Stomach (tissue), 9 donors: ENCODE measurements around the gene SIGLEC6. TPM values are rescaled to one million over a fixed set of nuclear protein-coding genes. Genes with fewer than 3 reads are reported as not detected.

Source experiments
- DNase-seq, 2 donors: peaks; one replicate each; pipeline versions ENCODE4 v3.0.0 to v3.0.0-alpha.2; 2013 to 2019
- H3K27ac ChIP-seq, 5 donors: fragments of 200-600 bp in 4 of 5; sonication (generic) in 4 of 5; one replicate each; pipeline ENCODE4 v1.5.1; 2013 to 2019; ENCODE audit warnings: mild to moderate bottlenecking in 1 of 5, moderate library complexity in 1 of 5
- H3K27me3 ChIP-seq, 3 donors: fragments of 200-600 bp; sonication (generic); one replicate each; pipeline ENCODE4 v1.5.1; 2017 to 2019; ENCODE audit warnings: mixed run types in 1 of 3
- H3K36me3 ChIP-seq, 4 donors: fragments of 200-600 bp; sonication (generic); 1 replicate in 3 of 4; 2 replicates in 1 of 4; pipeline ENCODE4 v1.5.1; 2016 to 2019
- H3K4me1 ChIP-seq, 4 donors: fragments of 200-600 bp; sonication (generic); one replicate each; pipeline ENCODE4 v1.5.1; 2016 to 2019
- H3K4me3 ChIP-seq, 4 donors: fragments of 200-600 bp; sonication (generic) in 3 of 4; one replicate each; pipeline ENCODE4 v1.5.1; 2016 to 2019; ENCODE audit warnings: mild to moderate bottlenecking in 1 of 4
- H3K9me3 ChIP-seq, 4 donors: fragments of 200-600 bp; sonication (generic); one replicate each; pipeline ENCODE4 v1.5.1; 2016 to 2019
- EP300 ChIP-seq: sonication (generic); formaldehyde crosslinking; IDR thresholded peaks from one replicate; pipeline ENCODE4 v1.6.1; 2017; ENCODE audit warnings: antibody characterized with exemption
- POLR2A ChIP-seq, 4 donors: fragments of 450-650 bp; IDR thresholded peaks; one replicate each; pipeline ENCODE4 v1.6.1; 2016; ENCODE audit warnings: antibody characterized with exemption in 4 of 4, control low read depth in 2 of 4, mild to moderate bottlenecking in 1 of 4, moderate library complexity in 1 of 4
- POLR2AphosphoS5 ChIP-seq, 3 donors: sonication (generic); formaldehyde crosslinking; IDR thresholded peaks; one replicate each; pipeline ENCODE4 v1.6.1; 2016; ENCODE audit warnings: antibody characterized with exemption in 3 of 3
- WGBS, 5 donors: extraction: QIAGEN DNeasy Blood & Tissue Kit in 3 of 5; methylation state at CpG; one replicate each; pipeline versions ENCODE4 v1.1.5 to v1.1.7; 2013 to 2018; 5-methylcytosine and 5-hydroxymethylcytosine counted together
- intact Hi-C: fragments of 100-400 bp; cut with DNase I; formaldehyde crosslinking; loops from one replicate; pipeline ENCODE4 v1.15.1; 2023; ENCODE audit warnings: low total_unique reads
- polyA plus RNA-seq, 3 donors: library from polyadenylated mRNA; stranded (reverse); fragments of 200-250 nt; gene quantifications; one replicate each; pipeline ENCODE4 v1.2.3, GENCODE V29; 2013
- total RNA-seq, 5 donors: library from RNA; depleted of rRNA; stranded (reverse); fragments of >200 nt; gene quantifications; one replicate each; pipeline versions ENCODE4 v1.1.0 to v1.2.3, GENCODE V29; 2014 to 2016
- TF ChIP-seq, protein P1 (sequence below), 7 experiments: fragments of 450-650 bp in 4 of 7; fragments of 200-600 bp in 3 of 7; sonication (generic) in 3 of 7; IDR thresholded peaks; one replicate each; pipeline ENCODE4 v1.5.1; 2016 to 2019; ENCODE audit warnings: antibody characterized with exemption in 7 of 7, control low read depth in 2 of 7, mild to moderate bottlenecking in 1 of 7
- donor health status: healthy with polysubstance abuse.
- donor health status: Bipolar disorder and iron deficiency.
- donor health status: healthy.

Gene SIGLEC6
- total and polyA plus RNA-seq, 8 donors: 0.50 to 7.1 (median 2.4) TPM; not detected in 5

DNA sequence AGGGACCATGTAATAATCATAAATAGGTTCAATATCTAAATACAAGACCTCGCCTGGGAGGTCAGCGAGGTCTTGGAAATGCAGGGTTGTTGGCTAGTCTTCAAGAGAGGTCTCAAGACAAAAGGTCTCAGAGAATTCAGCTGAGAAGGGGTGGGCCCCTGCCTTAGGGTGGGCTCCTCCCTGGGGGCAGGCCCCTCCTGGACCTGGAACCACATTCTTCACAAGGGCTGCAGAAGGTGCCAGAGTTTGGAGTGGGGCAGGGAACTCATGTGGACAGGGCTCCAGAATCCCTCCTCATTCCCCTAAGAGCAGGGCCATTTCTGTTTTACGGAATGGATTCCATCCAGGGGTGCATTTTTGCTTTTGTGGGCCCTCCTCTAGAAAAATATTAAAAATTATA, 43.0 kb downstream of the SIGLEC6 start:
- DNase-seq: no peak
- Histone ChIP-seq H3K27ac (no peak overlapping the region), H3K4me3 (no peak overlapping the region), H3K9me3 (no peaks in the 10 kb centered on the region), H3K36me3 (no peaks in the 10 kb centered on the region), H3K27me3 (peaks cover 0 to 35% (median 6%) of the 10 kb centered on the region in 3 donors), H3K4me1 (no peaks in the 10 kb centered on the region)
- 61 to 84% (median 73%) methylated on average over 3 of the region's 3 CpGs for WGBS, 5 donors
- no peak for TF ChIP-seq POLR2AphosphoS5 (IDR thresholded peaks at IDR 0.05)
- TF ChIP-seq, protein P1, sequence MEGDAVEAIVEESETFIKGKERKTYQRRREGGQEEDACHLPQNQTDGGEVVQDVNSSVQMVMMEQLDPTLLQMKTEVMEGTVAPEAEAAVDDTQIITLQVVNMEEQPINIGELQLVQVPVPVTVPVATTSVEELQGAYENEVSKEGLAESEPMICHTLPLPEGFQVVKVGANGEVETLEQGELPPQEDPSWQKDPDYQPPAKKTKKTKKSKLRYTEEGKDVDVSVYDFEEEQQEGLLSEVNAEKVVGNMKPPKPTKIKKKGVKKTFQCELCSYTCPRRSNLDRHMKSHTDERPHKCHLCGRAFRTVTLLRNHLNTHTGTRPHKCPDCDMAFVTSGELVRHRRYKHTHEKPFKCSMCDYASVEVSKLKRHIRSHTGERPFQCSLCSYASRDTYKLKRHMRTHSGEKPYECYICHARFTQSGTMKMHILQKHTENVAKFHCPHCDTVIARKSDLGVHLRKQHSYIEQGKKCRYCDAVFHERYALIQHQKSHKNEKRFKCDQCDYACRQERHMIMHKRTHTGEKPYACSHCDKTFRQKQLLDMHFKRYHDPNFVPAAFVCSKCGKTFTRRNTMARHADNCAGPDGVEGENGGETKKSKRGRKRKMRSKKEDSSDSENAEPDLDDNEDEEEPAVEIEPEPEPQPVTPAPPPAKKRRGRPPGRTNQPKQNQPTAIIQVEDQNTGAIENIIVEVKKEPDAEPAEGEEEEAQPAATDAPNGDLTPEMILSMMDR (IDR thresholded peaks at IDR 0.05): no peak
- no peak for TF ChIP-seq EP300
- no peak for TF ChIP-seq POLR2A (IDR thresholded peaks at IDR 0.05)
- intact Hi-C loops: no loop called here

DNA sequence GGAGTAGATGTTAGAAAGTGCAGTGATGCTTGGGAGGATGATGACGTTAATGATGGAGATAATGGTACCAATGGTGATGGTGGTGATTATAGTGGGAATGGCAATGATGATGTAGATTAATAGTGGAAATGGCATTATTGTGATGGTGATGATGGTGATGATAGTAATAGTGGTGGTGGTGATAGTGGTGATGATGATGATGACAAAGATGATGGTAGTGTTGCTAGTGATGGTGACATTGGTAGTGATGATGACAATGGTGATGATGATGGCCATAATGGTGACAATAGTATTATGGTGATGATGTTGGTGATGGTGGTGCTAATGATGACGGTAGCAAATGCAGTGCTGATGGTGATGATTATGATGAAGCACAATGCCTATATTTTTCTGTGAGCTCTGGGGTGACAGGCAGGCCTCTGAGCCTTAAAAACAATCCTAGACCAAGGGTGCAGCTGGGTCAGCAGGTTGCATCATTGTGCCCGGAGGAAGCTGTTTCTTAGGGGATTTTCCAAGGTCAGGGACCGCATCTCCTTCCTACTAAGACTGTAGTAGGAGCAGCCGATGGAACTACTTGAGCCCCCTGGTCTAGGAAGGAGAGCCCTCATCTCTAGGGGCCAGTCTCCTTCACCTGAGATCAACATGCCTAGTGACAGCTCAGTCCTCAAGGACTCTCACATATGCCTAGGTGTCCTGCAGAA, 45.4 kb downstream of the SIGLEC6 start:
- Histone ChIP-seq H3K9me3 (no peaks in the 10 kb centered on the region), H3K27ac (no peak overlapping the region), H3K4me1 (no peaks in the 10 kb centered on the region), H3K4me3 (no peak overlapping the region), H3K36me3 (no peaks in the 10 kb centered on the region), H3K27me3 (peaks cover 0 to 55% (median 6%) of the 10 kb centered on the region in 3 donors)
- intact Hi-C loops: no loop called here
- DNase-seq: no peak
- WGBS, 5 donors: 69 to 86% (median 81%) methylated on average over 5 of the region's 5 CpGs
- TF ChIP-seq POLR2A (IDR thresholded peaks at IDR 0.05) (no peak), POLR2AphosphoS5 (IDR thresholded peaks at IDR 0.05) (no peak), EP300 (no peak)
- TF ChIP-seq, protein P1 (IDR thresholded peaks at IDR 0.05): no peak

DNA sequence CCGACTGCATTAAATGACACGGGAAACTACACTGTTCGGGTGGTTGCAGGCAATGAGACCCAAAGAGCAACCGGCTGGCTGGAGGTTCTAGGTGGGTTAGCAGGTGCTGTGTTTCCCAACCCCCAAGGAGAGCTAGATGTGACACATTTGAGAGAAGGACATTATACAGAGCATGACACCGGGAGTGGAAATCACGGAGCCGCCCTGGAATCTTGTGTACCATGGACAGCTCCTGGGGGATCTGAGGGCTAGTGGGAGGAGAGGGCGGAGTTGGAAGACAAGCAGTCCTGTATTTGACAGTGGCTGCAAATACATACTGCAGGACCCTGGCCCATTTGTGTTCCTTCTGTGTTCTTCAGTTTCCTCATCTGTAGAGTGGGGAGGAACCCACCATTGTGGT, 50.9 kb downstream of the SIGLEC6 start:
- H3K27ac ChIP-seq: no peak overlapping the region
- H3K27me3 ChIP-seq: peaks cover 0 to 70% (median 16%) of the 10 kb centered on the region in 3 donors
- no peaks in the 10 kb centered on the region for H3K4me1 ChIP-seq
- no peak overlapping the region for H3K4me3 ChIP-seq
- 37 to 48% (median 41%) methylated on average over 8 of the region's 8 CpGs for WGBS, 5 donors
- intact Hi-C loops: no loop called here
- peak in 1 of 2 donors; percentile 62 for DNase-seq
- no peaks in the 10 kb centered on the region for H3K36me3 ChIP-seq
- TF ChIP-seq POLR2AphosphoS5 (IDR thresholded peaks at IDR 0.05) (no peak), POLR2A (IDR thresholded peaks at IDR 0.05) (no peak), EP300 (no peak)
- TF ChIP-seq, protein P1 (IDR thresholded peaks at IDR 0.05): no peak
- H3K9me3 ChIP-seq: no peaks in the 10 kb centered on the region

DNA sequence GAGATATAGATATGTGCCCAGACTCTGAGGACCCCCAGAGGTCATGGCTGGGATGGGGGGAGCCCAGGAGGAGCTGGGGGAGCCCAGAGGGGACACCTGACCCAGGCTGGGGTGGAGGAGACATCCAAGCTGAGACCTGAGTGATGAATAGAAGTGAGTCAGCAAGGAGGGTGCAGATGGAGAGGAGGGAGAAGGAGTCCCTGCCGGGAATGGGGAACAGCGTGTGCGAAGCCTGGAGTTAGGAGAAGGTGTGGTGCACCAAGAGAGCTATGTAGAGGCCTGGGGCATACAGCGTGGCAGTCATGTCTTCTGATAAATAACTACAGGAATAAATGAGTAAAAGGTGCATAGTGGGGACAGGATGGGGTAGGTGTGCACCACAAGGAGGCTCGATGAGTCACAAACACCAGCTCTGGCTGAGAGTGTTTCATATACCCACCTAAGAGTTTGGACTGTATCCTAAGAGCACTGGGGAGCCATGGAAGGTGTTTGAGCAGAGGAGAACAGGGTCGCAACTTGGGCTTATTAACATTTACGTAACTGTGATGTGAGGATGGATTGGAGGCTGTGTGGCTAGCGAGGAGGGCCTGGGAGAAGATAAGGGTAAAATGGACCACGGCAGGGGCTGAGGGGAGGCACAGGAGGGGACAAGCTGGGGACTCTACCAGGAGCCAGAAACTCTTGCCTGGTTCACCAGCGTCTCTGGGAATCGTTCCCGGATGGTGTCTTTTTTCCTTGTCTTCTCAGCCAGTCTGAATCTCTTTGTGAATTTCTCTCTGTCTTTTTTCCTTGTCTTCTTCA, 51.7 kb downstream of the SIGLEC6 start:
- DNase-seq: no peak
- no peak overlapping the region for H3K27ac ChIP-seq
- intact Hi-C loops: no loop called here
- H3K27me3 ChIP-seq: peaks cover 0 to 62% (median 16%) of the 10 kb centered on the region in 3 donors
- no peaks in the 10 kb centered on the region for H3K36me3 ChIP-seq
- TF ChIP-seq, protein P1 (IDR thresholded peaks at IDR 0.05): no peak
- no peak for TF ChIP-seq EP300
- TF ChIP-seq POLR2A (IDR thresholded peaks at IDR 0.05): no peak
- TF ChIP-seq POLR2AphosphoS5 (IDR thresholded peaks at IDR 0.05): no peak
- H3K9me3 ChIP-seq: no peaks in the 10 kb centered on the region
- H3K4me1 ChIP-seq: peaks cover 0 to 3% (median 0%) of the 10 kb centered on the region in 4 donors
- 80 to 86% (median 83%) methylated on average over 12 of the region's 12 CpGs for WGBS, 5 donors
- H3K4me3 ChIP-seq: no peak overlapping the region
